HepG2 (cell line): ENCODE data around the gene USP10. TPM values are rescaled to one million over a fixed set of nuclear protein-coding genes. Genes with fewer than 3 reads are reported as not detected.

Experiments used
- ATAC-seq: fragments of 200-7000 bp; cut with Tn5 transposase; 3 replicates; pipeline ENCODE4 v1.9.1; 2020; ENCODE audit warnings: mild to moderate bottlenecking, moderate library complexity
- BruUV-seq: library from RNA; stranded (reverse); fragments of 400-500 nt; replicated peaks from 2 replicates; lab custom pipeline; 2021; lab: Mats Ljungman, UMichigan
- CTCF ChIA-PET: fragments of 300-600 bp; formaldehyde crosslinking; extraction: SDS; loops from one replicate; lab custom pipeline; 2021; ENCODE audit warnings: low total read pairs, inconsistent platforms, low intra/inter-chr PET ratio; lab: Yijun Ruan, JAX
- POLR2A ChIA-PET: fragments of 350-600 bp; sonication (Branson Sonifier 250); formaldehyde crosslinking; loops from one replicate; lab custom pipeline; 2020; ENCODE audit warnings: antibody characterized with exemption, inconsistent platforms; lab: Yijun Ruan, JAX
- DNase-seq: peaks from one replicate; pipeline ENCODE4 v3.0.0-alpha.2; 2015; ENCODE audit warnings: low spot score
- FAIRE-seq: peaks from 3 replicates; lab custom pipeline; 2011; peaks lifted over from hg19 to GRCh38; lab: Jason Lieb, UNC
- H2AFZ ChIP-seq: one replicate; pipeline ENCODE4 v1.6.1; 2011; ENCODE audit warnings: low read length, inconsistent platforms
- H3K27ac ChIP-seq: fragments of 300-600 bp; 3 replicates; pipeline ENCODE4 v1.8.0; 2011; ENCODE audit warnings: mixed run types, mild to moderate bottlenecking, mixed read lengths, low read length, inconsistent platforms; ENCODE audit not compliant: insufficient read depth; ENCODE audit errors: extremely low read length
- H3K27me3 ChIP-seq, 2 experiments: fragments of 200-600 bp in 1 of 2; 2 replicates in 1 of 2; 3 replicates in 1 of 2; pipeline versions ENCODE4 v1.6.0 to v1.8.0; 2011; ENCODE audit warnings: low read length in 2 of 2, mild to moderate bottlenecking in 2 of 2, moderate library complexity in 2 of 2, inconsistent platforms in 1 of 2; ENCODE audit not compliant: insufficient read depth in 2 of 2, control insufficient read depth in 1 of 2
- H3K36me3 ChIP-seq, 2 experiments: fragments of 200-600 bp in 1 of 2; replicated peaks in 1 of 2; 2 replicates in 1 of 2; 3 replicates in 1 of 2; pipeline versions ENCODE4 v1.5.1 to v1.8.0; 2011; ENCODE audit warnings: low read length in 2 of 2, inconsistent platforms in 1 of 2; ENCODE audit not compliant: insufficient read depth in 2 of 2, control insufficient read depth in 1 of 2
- H3K4me1 ChIP-seq: 2 replicates; pipeline ENCODE4 v1.5.1; 2012; ENCODE audit warnings: low read length, inconsistent platforms; ENCODE audit not compliant: insufficient read depth
- H3K4me2 ChIP-seq: 2 replicates; pipeline ENCODE4 v1.6.0; 2011; ENCODE audit warnings: low read depth, low read length, inconsistent platforms
- H3K4me3 ChIP-seq, 3 experiments: fragments of 200-600 bp in 1 of 3; sonication (generic), shearing (Covaris generic) in 1 of 3; replicated peaks in 1 of 3; 2 replicates each; pipeline ENCODE4 v1.5.1; 2011 to 2016; ENCODE audit warnings: low read length in 3 of 3, inconsistent platforms in 2 of 3, low read depth in 2 of 3, mild to moderate bottlenecking in 2 of 3, control low read depth in 1 of 3, mixed read lengths in 1 of 3; ENCODE audit not compliant: insufficient read depth in 1 of 3
- H3K79me2 ChIP-seq: one replicate; pipeline ENCODE4 v1.6.1; 2011; ENCODE audit warnings: low read length, inconsistent platforms; ENCODE audit not compliant: insufficient read depth
- H3K9ac ChIP-seq: 2 replicates; pipeline ENCODE4 v1.6.0; 2011; ENCODE audit warnings: mild to moderate bottlenecking, low read depth, low read length, inconsistent platforms; ENCODE audit not compliant: insufficient read depth
- H3K9me3 ChIP-seq: 2 replicates; pipeline ENCODE4 v1.5.1; 2012; ENCODE audit warnings: mild to moderate bottlenecking, low read length
- H4K20me1 ChIP-seq: 2 replicates; pipeline ENCODE4 v1.6.0; 2011; ENCODE audit warnings: inconsistent platforms, mild to moderate bottlenecking, low read length, moderate library complexity; ENCODE audit not compliant: insufficient read depth
- GABPA ChIP-seq, 2 experiments: IDR thresholded peaks; 2 replicates each; pipeline ENCODE4 v1.6.1; 2011 to 2016; ENCODE audit warnings: low read depth in 2 of 2, low read length in 1 of 2, missing biosample characterization in 1 of 2, missing genetic modification characterization in 1 of 2
- KLF11 ChIP-seq: IDR thresholded peaks from 2 replicates; pipeline ENCODE4 v1.6.1; 2016; ENCODE audit warnings: missing compliant biosample characterization
- MNT ChIP-seq: fragments of 450-650 bp; IDR thresholded peaks from 2 replicates; pipeline ENCODE4 v1.6.1; 2016
- SOX6 ChIP-seq, 2 experiments: fragments of 450-650 bp in 1 of 2; sonication (generic) in 1 of 2; formaldehyde crosslinking in 1 of 2; IDR thresholded peaks; 2 replicates each; pipeline versions ENCODE4 v1.4.0 to v1.6.1; 2017 to 2020; ENCODE audit warnings: antibody characterized with exemption in 1 of 2, mild to moderate bottlenecking in 1 of 2, missing genetic modification reagents in 1 of 2
- ZNF143 ChIP-seq: sonication (generic); formaldehyde crosslinking; IDR thresholded peaks from 2 replicates; pipeline ENCODE4 v1.4.0; 2020; ENCODE audit warnings: missing genetic modification reagents
- WGBS: methylation state at CpG from one replicate; pipeline ENCODE4 v1.1.6; 2017; ENCODE audit warnings: low lambda C conversion rate; 5-methylcytosine and 5-hydroxymethylcytosine counted together
- in situ Hi-C: cut with HindIII; loops from 2 replicates; pipeline ENCODE4 v1.10.0; 2017; ENCODE audit warnings: low pct_unique_long_range_greater_than_20kb; ENCODE audit not compliant: extremely low pct_ligation_motif_present
- intact Hi-C: fragments of 100-400 bp; cut with micrococcal nuclease; formaldehyde crosslinking; loops from one replicate; pipeline ENCODE4 v1.10.0; 2022; ENCODE audit not compliant: unreplicated experiment
- polyA plus RNA-seq, 8 experiments: library from polyadenylated mRNA; depleted of rRNA in 3 of 8; stranded (reverse) in 7 of 8; unstranded in 1 of 8; fragments of >200 nt; fragmentation: Illumina TruSeq in 4 of 8; extraction: Trizol in 4 of 8; gene quantifications; 2 replicates each; pipeline versions ENCODE4 v1.2.1 to v1.2.3, GENCODE V29; 2011 to 2016; ENCODE audit warnings: low read depth in 4 of 8, missing spikeins in 1 of 8, mixed read lengths in 1 of 8; ENCODE audit not compliant: insufficient read depth in 1 of 8
- total RNA-seq, 5 experiments: library from RNA; depleted of rRNA; stranded (reverse); fragments of >200 nt; fragmentation: Illumina TruSeq; extraction: Trizol; gene quantifications; 2 replicates each; pipeline ENCODE4 v1.2.3, GENCODE V29; 2016; ENCODE audit warnings: low read depth in 1 of 5
- TF ChIP-seq, protein P1 (sequence below): sonication (generic); formaldehyde crosslinking; IDR thresholded peaks from 2 replicates; pipeline ENCODE4 v1.5.0; 2020; ENCODE audit warnings: missing genetic modification reagents
- TF ChIP-seq, protein P2 (sequence below): sonication (generic); formaldehyde crosslinking; IDR thresholded peaks from 2 replicates; pipeline ENCODE4 v1.4.0; 2020; ENCODE audit warnings: missing genetic modification reagents, borderline replicate concordance

The USP10 gene
- total and polyA plus RNA-seq, 2 of the 13 experiments (the other 11 are each of a cell fraction or from before 2014, with no cell fraction given): 79.1 to 122 TPM

DNA sequence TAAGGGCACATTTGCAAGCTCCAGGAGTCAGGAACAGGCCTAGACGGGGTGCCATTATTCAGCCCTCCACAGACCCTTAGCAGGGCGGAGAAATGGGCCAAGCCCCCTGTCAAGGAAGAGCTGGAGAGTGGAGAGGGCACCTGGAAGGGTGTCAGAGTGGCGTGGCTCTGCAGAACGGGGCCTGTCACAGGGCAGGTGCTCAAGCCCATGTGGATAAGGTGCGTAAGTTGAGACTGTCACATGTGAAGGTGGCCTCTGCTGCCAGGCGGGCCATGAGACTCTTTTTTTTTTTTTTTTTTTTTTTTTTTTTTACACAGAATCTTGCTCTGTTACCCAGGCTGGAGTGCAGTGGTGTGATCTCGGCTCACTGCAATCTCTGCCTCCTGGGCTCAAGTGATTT lies 108.0 kb downstream of the USP10 start:
- CTCF ChIA-PET: no interaction called here
- POLR2A ChIA-PET: no interaction called here

GRCh38 chr16:84808826-84809225 lies 109.0 kb downstream of the USP10 start:
- WGBS: 66% methylated on average over 8 of the region's 8 CpGs
- CTCF ChIA-PET: no interaction called here

More for the DNA sequence above, 108.0 kb downstream of the USP10 start:
- Histone ChIP-seq H3K4me1 (peaks cover 7% of the 10 kb centered on the region; the same call in 1 of the 2 replicates), H4K20me1 (no peaks in the 10 kb centered on the region), H3K4me2 (no peak overlapping the region), H3K79me2 (no peaks in the 10 kb centered on the region), H3K9ac (no peak overlapping the region), H3K4me3 (no peak overlapping the region), H3K36me3 (no peaks in the 10 kb centered on the region), H3K27ac (no peak overlapping the region), H3K27me3 (peaks cover 5 to 76% of the 10 kb centered on the region in 2 experiments; a peak in 4 of 5 replicates), H3K9me3 (no peaks in the 10 kb centered on the region), H2AFZ (no peak overlapping the region)
- no peak for ATAC-seq
- in situ Hi-C loops (no loop called here), intact Hi-C loops (no loop called here)
- TF ChIP-seq MNT (peak; percentile 54; the same call in 1 of the 2 replicates), SOX6 (IDR thresholded peaks at IDR 0.05) (no peak), SOX6 (CRISPR knock-in tag; IDR thresholded peaks at IDR 0.05) (no peak), GABPA (IDR thresholded peaks at IDR 0.05; ENCODE audit: low read depth, low read length) (no peak), GABPA (CRISPR knock-in tag; IDR thresholded peaks at IDR 0.05; ENCODE audit: low read depth) (no peak)
- FAIRE-seq: no peak
- DNase-seq: no peak
- 27% methylated on average over 7 of the region's 7 CpGs for WGBS
- BruUV-seq: no TSS peak

More at GRCh38 chr16:84808826-84809225, 109.0 kb downstream of the USP10 start:
- POLR2A ChIA-PET: interaction anchor here (0.5 kb wide), 1 partner anchor 137 kb away, joined by 5 read pairs; no protein-coding TSS in a partner anchor
- no peaks in the 10 kb centered on the region for H3K36me3 ChIP-seq
- H3K4me3 ChIP-seq: no peak overlapping the region
- DNase-seq: no peak
- H3K9ac ChIP-seq: no peak overlapping the region
- no peak overlapping the region for H2AFZ ChIP-seq
- no peak for FAIRE-seq
- ATAC-seq: no peak
- H4K20me1 ChIP-seq: no peaks in the 10 kb centered on the region
- peaks cover 7 to 79% of the 10 kb centered on the region in 2 experiments; a peak in 4 of 5 replicates for H3K27me3 ChIP-seq
- H3K27ac ChIP-seq: no peak overlapping the region
- intact Hi-C loops: no loop called here
- no peak overlapping the region for H3K4me2 ChIP-seq
- H3K9me3 ChIP-seq: no peaks in the 10 kb centered on the region
- TF ChIP-seq, protein P1, sequence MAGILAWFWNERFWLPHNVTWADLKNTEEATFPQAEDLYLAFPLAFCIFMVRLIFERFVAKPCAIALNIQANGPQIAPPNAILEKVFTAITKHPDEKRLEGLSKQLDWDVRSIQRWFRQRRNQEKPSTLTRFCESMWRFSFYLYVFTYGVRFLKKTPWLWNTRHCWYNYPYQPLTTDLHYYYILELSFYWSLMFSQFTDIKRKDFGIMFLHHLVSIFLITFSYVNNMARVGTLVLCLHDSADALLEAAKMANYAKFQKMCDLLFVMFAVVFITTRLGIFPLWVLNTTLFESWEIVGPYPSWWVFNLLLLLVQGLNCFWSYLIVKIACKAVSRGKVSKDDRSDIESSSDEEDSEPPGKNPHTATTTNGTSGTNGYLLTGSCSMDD (CRISPR knock-in tag): no peak
- TF ChIP-seq KLF11 (CRISPR knock-in tag): no peak
- TF ChIP-seq ZNF143 (CRISPR knock-in tag): no peak
- TF ChIP-seq, protein P2, sequence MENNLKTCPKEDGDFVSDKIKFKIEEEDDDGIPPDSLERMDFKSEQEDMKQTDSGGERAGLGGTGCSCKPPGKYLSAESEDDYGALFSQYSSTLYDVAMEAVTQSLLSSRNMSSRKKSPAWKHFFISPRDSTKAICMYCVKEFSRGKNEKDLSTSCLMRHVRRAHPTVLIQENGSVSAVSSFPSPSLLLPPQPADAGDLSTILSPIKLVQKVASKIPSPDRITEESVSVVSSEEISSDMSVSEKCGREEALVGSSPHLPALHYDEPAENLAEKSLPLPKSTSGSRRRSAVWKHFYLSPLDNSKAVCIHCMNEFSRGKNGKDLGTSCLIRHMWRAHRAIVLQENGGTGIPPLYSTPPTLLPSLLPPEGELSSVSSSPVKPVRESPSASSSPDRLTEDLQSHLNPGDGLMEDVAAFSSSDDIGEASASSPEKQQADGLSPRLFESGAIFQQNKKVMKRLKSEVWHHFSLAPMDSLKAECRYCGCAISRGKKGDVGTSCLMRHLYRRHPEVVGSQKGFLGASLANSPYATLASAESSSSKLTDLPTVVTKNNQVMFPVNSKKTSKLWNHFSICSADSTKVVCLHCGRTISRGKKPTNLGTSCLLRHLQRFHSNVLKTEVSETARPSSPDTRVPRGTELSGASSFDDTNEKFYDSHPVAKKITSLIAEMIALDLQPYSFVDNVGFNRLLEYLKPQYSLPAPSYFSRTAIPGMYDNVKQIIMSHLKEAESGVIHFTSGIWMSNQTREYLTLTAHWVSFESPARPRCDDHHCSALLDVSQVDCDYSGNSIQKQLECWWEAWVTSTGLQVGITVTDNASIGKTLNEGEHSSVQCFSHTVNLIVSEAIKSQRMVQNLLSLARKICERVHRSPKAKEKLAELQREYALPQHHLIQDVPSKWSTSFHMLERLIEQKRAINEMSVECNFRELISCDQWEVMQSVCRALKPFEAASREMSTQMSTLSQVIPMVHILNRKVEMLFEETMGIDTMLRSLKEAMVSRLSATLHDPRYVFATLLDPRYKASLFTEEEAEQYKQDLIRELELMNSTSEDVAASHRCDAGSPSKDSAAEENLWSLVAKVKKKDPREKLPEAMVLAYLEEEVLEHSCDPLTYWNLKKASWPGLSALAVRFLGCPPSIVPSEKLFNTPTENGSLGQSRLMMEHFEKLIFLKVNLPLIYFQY (CRISPR knock-in tag): no peak
- peaks cover 7% of the 10 kb centered on the region; the same call in 1 of the 2 replicates for H3K4me1 ChIP-seq
- H3K79me2 ChIP-seq: no peaks in the 10 kb centered on the region
- BruUV-seq: no TSS peak
- in situ Hi-C loops: no loop called here
